Activated CD4-positive, alpha-beta T cell treated with anti-CD3 and anti-CD28 coated beads, Interleukin-2, amount 50 U/mL, for 48 hours (primary cell): ENCODE data around the gene S100A10.

Experiments used
- DNase-seq, 2 experiments: peaks; one replicate each; pipeline ENCODE4 v3.0.0-alpha.2; 2020

Gene S100A10

DNA sequence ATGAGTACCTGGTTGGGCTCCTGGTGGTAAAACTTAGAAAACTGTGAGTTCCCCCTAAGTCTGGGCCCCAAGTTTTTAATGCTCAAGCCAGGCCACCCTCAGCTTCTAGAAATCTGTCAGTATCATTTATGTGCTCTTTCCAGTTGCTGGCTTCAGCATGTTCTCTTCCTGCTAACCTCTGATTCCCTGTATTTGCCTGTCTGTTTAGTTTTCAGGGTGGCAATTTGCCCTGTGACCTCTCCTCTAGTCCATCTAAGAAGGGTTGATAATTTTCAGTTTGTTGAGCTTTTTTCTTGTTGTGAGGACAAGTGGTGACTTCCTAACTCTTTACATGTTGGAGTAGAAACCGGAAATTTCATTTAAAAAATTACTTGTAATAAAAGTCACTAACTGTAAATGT, 16.0 kb upstream of the S100A10 start:
- no peak for DNase-seq

DNA sequence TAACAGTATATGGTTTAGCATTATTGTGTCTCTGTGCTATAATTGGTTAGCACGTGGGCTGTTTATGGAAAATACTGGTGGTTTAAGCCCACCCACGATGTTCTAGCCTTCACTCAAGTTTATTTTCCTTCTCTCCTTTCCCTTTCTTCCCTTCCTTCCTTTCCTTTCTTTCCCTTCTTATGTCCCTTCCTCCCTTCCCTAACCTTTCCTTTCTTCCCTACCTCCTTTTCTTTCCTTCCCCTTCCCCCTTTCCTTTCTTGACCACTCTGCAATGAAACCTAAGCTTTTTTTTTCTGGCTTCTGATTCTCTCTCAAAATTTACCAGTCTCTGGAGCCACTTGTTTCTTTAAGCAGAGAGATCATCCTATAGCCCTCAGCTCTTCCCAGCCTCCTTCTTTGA, 13.4 kb upstream of the S100A10 start:
- DNase-seq, result no peak

DNA sequence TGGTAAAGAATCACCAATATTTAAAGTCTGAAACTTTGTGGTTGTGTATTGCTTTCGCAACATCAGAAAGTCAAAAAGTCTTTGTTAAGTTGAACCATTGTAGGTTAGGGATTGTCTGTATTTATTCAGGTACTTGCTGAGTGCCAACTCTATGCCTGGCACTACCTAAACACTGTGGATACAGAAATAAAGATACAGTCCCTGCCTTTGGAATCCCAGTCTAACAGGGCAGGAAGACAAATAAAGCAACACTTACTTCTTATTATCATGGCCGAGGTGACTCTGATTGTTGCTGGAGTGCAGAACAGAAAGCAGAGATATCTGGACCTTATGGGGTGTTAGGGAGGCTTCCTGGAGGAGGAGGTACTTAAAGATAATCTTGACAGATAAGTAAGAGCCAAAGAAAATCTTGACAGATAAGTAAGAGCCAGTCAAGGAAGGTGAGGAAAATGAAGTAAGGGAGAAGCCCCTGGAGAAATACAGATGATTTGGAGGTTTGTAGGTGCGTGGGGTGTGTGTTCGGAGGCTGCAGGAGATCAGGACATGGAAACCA, 11.8 kb upstream of the S100A10 start:
- no peak for DNase-seq

DNA sequence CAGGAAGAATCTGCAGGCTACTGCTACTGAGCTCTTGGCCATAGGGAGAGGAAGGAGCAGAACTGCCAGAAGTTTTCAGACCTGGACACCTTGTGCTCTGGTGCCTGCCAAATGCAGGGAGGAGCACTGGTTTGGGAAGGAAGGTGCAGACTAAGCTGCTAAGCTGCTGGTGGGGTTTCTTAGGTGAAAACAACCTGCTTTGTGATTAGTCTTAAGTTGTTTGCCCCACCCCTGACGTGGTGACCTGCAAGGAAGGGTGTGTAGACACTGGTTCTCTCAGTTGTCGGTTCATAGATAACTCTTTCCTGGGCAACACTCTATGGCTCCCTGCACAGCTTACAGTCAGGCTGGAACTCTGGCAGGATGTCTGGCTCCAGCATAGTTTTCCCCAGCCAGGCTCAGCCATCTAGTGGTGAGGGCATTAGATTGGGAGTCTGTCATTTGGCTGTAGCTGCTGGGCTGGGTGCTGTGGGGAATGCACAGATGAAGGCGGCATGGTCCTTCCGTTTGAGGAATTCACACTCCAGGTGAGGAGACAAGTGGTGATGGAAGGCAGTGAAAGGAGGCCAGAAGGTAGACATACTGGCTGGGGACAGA, 10.3 kb upstream of the S100A10 start:
- DNase-seq, result no peak

DNA sequence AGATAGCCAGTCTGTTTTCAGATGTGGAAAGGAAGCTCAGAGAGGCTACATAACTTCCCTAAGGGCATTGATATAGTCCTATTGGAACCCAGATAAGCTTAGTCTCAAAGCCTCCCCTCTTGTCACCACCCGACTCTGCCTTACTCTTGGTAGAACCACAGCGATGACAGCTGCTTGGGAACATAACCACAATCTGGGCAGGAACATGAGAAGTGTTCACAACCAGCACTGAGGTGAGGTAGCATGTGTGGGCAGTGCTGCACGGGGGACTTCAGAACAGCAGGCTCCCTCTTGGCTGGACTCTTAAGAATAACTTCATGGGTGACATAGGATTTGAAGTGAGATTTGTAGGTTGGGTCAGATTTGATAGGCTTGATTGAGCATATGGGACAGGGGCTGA, 9.3 kb upstream of the S100A10 start:
- no peak for DNase-seq

DNA sequence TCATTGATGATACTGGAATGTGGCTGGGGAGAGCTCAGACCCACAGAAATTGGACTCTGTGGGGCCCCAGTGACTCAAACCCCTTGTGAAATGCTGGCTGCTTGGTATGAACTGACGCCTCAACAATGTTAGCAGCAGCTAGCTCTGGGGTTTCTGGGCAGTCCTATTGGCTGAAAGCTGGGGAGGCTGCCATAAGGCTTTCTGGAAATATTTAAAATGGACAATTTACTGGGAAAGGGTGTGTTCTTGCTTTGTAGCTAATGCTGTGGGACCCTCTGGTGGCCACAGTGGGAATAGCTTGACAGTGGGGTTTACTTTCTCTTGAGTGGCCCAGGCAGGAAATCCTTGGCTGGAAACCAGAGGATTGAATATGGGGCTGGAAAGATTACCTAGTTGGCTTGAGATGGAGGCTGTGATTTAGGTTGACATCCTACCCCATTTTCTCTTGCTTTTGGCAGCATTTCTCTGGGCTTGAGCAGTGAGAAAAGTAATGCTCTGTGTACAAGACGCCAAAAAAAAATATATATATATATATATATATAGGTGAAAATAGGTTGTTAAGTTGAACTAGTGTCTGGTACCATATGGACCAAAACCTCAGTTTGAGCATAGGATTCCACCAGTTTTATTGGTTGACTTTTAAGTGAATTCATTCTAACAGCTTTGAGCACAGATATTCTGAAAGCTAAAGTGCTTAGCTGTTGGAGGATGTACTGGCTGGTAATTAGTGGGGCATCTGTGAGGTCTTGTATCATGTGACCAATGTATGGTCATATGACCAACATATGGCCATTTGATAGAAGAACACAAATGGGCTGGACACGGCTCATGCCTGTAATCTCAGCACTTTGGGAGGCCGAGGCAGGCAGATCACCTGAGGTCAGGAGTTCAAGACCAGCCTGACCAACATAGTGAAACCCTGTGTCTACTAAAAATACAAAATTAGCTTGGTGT, 8.2 kb upstream of the S100A10 start:
- DNase-seq, result peak; percentile 83 to 85

DNA sequence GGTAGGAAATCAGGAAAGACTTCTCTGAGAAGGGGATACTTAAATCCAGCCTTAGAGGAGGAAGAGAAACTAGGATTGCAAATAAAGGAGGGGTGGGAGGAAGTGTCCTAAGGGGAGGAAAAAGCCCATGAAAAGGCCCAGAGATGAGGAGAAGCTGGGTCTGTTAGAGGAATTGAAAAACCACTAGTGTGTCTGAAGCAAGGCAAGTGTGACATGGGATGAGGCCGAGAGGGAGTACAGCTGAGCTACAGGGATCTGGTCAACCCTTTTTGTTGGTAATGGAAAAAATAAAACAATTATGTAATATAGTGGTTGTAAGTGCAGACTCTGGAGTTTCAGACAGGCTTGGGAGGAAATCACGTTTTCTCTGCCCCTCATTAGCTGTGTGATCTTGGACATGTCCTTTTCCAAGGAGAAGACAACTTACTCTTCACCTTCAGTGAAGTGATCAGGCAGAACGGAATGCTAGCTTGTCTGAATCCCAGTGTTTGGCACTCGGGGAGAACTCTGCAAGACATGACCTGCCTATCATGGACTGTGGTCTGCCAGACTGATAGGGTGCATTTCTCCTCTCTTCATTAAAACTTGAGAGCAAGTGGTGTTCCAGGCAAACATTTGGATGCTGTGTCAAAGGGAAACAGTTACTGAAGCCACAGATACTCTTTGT, 7.4 kb upstream of the S100A10 start:
- no peak for DNase-seq

DNA sequence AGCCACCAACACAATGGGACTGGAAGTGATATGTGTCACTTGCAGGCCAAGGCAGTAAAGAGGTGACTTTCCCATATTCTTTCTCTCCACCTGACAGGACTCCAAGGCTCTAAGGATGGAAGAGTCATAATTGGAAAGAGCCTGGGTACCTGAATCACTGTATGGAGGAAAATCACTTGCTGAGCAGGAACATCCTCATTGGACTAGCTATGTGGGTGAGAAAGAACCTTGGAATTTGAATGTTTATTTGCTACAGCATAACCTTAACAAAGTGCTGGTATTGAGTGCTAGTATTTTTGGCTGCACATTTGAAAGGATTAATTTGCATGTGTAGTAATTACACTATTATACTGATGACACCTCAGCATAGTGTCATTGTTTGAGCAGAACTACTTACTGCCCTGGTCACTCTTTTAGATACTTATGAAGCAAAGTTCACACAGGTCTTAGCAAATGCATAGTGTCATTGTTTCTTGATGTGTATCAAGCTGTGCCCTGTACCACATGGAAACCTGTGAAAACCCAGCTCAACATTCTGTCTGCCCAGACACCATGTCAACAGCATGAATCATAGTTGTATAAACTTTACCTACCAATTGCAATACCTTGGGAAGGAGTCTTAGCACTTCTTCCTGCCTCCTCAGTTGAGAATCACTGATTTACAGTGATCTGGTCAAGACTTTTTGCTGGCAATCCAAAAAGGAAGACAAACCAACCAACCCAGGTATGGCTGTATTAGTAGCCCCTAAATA, 5.1 kb upstream of the S100A10 start:
- no peak for DNase-seq

DNA sequence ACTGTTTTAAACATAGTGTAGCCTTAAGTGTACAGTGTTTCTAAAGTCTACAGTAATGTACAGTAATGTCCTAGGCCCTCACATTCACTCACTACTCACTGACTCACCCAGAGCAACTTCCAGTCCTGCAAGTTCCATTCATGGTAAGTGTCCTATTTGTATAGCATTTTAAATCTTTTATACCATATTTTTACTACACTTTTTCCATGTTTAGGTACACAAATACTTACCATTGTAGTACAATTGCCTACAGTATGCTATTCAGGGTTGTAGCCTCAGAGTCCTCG, 3.6 kb upstream of the S100A10 start:
- no peak for DNase-seq

DNA sequence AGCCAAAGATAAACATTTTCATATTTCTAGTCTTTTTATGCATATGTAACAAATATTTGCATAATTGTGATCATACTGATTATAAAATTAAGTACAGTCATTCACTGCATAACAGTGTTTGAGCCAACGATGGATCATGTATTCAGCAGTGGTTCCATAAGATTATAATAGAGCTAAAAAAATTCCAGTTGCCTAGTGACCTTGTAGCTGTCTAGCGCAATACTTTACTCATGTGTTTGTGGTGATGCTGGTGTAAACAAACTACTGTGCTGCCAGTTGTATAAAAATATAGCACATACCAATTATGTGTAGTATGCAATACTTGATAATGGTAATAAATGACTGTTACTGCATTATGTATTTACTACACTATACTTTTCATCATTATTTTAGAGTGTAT, 2.1 kb upstream of the S100A10 start:
- no peak for DNase-seq

DNA sequence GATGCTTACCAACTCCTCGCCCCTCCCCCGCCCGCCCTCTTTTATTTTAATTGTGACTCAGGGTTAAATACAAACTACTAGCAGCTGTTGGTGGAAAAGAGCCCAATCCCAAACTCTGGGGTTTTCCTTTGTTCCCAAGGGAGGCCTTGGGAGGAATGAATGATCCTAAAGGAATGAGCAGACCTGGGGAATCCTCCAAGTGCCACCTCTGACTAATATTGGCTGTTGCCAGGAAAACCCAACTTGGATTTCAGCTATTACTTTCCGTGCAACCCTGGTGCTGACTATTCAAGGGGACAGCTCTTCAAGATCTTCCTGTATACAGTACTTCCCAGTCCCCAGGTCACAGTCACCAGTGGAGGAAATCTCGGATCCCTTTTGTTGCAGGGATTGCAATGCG, 1.3 kb upstream of the S100A10 start:
- DNase-seq, result no peak

DNA sequence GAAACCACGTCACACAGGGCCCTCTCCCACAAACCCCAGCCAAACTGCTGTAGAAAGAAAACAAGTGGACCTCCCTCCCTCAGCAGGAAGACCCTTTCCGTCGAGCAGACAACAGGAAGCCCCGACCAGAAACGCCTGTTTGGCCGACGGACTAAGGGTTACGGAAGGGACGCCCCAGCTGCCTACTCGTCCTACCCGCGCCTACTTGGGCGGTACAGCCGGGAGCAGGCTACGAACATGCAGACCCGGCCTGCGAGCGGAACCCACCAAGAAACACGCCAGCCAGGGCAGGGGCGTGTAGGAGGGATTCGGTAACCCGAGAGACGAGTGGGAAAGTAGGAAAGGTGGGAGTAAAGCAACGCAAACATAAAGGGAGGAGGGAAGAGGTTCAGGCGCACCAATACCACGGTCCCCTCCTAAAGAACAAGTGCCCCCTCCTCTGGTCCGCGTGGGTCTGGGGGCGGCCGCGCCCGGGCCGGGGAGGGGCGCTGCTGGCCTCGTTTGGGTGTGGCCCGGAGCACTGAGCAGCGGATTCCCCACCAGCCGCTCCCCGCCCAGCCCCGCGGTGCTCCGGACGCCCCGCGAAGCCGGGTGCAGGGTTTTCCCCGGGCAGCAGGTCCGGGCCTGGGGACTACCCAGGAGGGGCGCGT, 450 bp downstream of the S100A10 start:
- DNase-seq, result peak; percentile 39 to 54

DNA sequence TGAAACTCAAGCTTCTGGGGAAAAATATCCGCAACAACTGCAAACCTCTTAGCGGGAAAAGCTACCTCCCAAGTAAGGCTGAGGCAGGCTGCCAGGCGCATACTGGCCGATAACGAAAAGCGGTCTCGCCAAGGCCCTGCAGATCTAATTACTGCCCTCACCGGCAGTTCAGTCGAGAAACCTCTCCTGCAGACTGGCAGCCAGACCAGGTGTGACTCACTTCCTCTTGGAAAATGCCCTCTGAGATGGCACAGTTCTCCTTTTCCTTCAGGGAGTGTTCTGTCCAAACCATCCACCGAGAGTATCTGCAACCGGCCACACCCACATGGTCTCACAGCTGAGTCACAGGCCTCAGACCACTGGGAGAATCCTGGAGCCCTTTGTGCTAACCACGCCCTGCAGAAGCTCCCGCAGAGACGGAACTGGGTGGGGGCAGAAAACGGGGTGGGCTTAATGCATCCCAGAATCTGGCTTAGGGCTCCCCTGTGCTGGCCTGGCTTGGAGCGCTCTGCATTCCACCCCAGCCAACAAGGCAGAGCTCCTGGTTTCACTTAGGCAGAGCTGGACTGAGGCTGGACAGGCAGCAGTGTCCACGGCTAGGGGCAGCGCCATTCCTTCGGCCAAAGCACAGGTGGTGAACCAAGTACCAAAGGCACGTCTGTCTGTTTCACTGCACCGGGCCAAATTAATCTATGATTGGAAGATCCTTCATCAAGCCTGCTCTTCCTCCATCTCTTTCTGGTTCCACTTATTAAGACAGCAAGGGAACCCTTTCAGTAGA, 1.2 kb downstream of the S100A10 start:
- peak; percentile 29 to 51 for DNase-seq

DNA sequence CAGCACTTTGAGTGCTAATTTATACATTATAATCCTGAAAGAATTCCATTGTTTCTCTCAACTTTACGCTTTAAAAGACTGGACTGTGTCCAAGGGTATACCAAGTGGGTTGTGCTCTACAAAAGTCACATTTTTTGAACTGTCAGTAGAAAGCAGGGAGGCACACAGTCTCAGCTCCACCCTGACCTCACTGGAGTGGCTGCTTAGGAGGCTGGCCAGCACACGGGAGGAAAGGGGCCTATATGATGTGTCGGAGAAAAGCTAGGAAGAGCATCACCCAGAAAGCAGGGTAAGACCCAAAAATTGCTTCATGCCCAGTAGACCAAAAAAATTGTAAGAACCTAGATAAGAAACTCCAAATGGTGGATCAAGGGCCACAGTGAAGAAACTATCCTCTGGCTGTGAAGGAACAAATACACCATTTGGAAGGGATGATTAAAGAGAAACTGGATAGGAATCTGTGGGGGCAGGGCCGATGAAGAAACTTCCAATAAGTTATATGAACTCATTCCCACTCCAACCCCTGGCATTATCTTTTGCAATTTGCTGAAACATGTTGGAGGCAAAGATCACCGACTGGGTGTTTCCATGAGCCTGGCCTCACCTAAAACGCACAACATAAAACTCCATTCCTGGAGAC, 1.9 kb downstream of the S100A10 start:
- no peak for DNase-seq

DNA sequence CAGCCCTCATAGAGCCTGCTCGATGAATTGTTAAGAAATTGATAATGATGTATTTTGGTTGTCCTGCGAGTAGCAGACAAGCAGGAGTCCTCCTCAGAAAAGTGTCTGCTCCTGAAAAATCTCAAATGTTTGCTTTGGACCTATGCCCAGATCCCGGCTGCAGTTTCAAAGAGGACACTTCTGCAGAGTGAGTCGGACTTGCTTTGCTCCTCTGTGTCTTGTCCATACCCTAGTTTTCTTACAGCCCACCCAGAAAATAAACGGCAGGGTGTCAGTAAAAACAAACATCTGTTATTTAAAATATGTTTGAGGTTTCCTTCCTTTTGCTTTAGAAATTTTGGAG, 2.8 kb downstream of the S100A10 start:
- no peak for DNase-seq

DNA sequence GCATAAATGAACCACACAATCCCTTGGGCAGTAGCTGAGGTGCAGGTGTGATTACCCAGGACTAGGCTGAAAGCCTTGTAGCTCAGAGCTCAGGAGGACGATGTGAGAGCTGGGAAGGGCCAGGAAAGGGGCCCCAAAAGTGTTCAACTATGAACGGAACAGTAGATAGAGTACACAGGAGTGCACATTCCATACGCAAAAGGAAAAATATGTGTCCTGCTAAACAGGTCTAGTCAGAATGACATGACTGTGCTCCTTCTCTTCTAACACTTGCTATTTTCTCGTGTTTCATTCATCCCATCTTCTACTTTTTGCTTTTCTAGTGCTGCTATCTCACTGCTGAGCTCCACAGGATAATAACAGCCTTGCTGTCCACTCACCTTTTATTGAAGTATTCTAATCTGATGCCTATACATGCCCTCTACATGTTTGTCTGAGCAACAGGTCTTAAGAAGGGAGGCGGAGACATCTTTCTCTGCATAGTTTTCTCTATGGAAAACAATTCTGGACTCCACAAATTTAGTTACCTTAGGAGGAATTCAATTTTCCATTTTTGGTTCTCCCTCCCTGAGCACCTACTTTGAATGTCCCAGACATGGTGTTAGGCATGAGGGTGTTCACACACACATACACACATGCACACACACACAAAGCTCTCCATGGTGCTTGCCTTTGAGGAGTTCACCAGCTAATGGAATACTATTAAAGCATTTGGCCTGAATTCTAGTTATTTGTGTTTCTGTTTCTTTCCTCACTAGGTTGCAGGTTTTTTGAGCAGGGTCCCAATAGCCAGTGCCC, 3.4 kb downstream of the S100A10 start:
- DNase-seq, result no peak

DNA sequence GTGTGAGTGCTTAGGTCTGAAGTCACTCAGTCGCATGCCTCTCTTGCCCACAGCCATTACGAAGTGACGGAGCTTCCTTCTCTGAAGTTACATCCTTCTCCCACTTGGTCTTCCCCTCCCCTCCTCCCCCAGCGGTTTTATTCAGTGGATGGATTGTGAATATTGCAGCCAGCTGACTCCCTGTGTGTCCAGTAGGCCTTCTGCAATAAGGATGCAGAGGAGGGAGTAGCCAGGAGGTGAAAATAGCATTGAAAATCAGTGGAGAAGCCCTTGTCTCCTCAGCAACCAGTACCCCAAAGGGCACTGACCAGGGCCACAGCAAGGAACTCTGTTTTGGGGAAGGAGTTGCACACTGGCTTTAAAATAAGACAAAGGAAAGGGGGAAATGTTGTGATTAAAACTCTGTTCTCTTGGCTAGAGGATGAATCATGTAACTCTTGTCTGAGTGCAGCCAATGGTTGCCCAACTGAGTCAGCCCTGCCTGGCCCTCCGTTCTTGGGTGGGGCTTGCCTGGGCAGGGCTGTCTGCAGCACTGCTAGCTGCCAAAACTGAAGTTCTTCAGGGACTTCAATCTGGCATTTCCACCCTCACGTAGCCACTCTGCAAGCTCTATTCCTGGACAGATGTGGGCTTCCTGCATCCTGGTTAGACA, 4.3 kb downstream of the S100A10 start:
- DNase-seq, result peak; percentile 53 to 64

DNA sequence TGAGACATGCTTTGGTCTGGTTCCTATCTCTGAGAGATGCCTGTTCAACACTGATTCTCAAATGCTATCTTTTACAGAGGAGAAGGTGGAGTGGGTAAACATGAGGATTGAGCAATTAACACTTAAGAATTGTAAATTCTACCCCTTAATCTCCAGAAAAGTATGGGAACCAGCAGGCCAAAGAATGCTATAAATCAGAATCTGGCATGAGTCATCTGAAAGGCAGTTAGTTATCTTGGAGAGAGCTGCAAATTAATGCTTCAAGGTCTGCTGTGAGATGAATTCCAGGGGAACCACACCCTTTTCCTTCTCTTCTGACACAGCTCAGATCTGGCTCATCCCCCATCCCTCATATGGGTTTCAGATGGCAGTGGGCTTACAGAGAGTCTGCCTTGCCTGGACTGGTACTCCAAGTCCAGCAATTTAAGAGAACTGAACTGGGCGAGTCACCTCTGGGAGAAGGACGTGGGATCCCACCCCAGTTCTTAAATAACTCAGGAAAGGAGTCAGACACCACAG, 5.2 kb downstream of the S100A10 start:
- no peak for DNase-seq

DNA sequence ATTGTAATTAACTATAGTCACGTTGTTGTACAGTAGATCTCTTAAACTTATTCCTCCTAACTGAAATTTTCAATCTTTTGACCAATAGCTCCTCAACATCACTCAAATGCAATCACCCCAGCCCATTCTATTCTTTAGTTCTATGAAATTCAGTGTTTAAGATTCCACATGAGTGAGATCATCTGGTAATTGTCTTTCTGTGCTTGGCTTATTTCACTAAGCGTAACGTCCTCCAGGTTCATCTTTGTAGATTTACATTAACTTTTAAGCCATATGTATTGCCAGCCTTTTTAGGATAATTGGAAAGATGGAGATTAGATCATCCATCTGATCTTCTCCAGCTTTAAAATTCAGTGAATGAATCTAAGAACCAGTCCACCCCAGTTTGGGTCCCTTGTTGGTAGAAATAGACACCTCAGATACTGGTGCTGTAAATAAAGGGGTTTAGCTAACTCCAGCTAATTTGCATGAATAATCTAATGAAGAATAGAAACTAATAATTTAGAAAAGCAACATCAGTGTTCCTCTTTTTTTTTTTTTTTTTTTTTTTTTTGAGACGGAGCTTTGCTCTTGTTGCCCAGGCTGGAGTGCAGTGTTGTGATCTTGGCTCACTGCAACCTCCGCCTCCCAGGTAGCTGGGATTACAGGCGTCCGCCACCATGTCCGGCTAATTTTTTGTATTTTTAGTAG, 7.0 kb downstream of the S100A10 start:
- no peak for DNase-seq
